ENCODE measurements around the gene ATP9B.

DNA sequence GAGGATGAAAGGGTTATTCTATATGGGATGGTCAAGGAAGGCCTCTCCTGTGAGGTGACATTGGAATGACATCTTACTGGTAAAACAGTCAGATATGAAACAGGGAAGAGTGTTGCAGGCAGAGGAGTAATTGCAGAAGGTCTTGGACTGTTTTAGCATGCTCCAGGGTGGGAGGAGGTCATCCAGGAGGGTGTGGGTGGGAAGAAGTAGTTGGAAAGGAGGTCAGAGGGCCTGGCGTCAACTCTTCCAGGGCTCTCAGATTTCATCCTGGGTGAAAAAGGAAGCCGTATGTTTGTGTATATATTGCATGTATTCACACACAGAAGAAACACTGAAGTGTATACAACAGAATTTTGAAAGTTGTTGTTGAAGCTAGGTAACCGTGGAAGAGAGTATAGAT lies 48.2 kb downstream of the ATP9B start:
- TF ChIP-seq ZNF70 (CRISPR knock-in tag; IDR thresholded peaks at IDR 0.05) (no peak), CSDC2 (CRISPR knock-in tag; IDR thresholded peaks at IDR 0.05) (no peak), TCF4 (CRISPR knock-in tag; IDR thresholded peaks at IDR 0.05; ENCODE audit: borderline replicate concordance) (no peak), ZNF8 (CRISPR knock-in tag; IDR thresholded peaks at IDR 0.05) (no peak), ESRRG (CRISPR knock-in tag; IDR thresholded peaks at IDR 0.05) (no peak), GLIS3 (CRISPR knock-in tag; IDR thresholded peaks at IDR 0.05) (no peak), ZFP3 (CRISPR knock-in tag; IDR thresholded peaks at IDR 0.05) (no peak), ZNF565 (CRISPR knock-in tag; conservative IDR thresholded peaks at IDR 0.05; ENCODE audit: low read depth) (no peak), RARB (CRISPR knock-in tag; IDR thresholded peaks at IDR 0.05) (no peak), OSR1 (CRISPR knock-in tag; IDR thresholded peaks at IDR 0.05) (no peak)
- TF ChIP-seq, protein P1, sequence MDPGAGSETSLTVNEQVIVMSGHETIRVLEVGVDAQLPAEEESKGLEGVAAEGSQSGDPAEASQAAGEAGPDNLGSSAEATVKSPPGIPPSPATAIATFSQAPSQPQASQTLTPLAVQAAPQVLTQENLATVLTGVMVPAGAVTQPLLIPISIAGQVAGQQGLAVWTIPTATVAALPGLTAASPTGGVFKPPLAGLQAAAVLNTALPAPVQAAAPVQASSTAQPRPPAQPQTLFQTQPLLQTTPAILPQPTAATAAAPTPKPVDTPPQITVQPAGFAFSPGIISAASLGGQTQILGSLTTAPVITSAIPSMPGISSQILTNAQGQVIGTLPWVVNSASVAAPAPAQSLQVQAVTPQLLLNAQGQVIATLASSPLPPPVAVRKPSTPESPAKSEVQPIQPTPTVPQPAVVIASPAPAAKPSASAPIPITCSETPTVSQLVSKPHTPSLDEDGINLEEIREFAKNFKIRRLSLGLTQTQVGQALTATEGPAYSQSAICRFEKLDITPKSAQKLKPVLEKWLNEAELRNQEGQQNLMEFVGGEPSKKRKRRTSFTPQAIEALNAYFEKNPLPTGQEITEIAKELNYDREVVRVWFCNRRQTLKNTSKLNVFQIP (CRISPR knock-in tag; IDR thresholded peaks at IDR 0.05; ENCODE audit: borderline replicate concordance, low read depth): no peak
- TF ChIP-seq, protein P2, sequence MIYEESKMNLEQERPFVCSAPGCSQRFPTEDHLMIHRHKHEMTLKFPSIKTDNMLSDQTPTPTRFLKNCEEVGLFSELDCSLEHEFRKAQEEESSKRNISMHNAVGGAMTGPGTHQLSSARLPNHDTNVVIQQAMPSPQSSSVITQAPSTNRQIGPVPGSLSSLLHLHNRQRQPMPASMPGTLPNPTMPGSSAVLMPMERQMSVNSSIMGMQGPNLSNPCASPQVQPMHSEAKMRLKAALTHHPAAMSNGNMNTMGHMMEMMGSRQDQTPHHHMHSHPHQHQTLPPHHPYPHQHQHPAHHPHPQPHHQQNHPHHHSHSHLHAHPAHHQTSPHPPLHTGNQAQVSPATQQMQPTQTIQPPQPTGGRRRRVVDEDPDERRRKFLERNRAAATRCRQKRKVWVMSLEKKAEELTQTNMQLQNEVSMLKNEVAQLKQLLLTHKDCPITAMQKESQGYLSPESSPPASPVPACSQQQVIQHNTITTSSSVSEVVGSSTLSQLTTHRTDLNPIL (CRISPR knock-in tag; IDR thresholded peaks at IDR 0.05; ENCODE audit: low read depth): no peak
- TF ChIP-seq, protein P3, sequence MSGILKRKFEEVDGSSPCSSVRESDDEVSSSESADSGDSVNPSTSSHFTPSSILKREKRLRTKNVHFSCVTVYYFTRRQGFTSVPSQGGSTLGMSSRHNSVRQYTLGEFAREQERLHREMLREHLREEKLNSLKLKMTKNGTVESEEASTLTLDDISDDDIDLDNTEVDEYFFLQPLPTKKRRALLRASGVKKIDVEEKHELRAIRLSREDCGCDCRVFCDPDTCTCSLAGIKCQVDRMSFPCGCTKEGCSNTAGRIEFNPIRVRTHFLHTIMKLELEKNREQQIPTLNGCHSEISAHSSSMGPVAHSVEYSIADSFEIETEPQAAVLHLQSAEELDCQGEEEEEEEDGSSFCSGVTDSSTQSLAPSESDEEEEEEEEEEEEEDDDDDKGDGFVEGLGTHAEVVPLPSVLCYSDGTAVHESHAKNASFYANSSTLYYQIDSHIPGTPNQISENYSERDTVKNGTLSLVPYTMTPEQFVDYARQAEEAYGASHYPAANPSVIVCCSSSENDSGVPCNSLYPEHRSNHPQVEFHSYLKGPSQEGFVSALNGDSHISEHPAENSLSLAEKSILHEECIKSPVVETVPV (CRISPR knock-in tag; IDR thresholded peaks at IDR 0.05): no peak
